ENCODE measurements around the gene DYDC2. TPM values are rescaled to one million over a fixed set of nuclear protein-coding genes. Genes with fewer than 3 reads are reported as not detected.
A peak's percentile ranks its signal among the peaks of the same experiment; 100 is the strongest.

DYDC2 gene
- total RNA-seq, 4 donors from 2014 or later = 2.4 TPM; not detected in 3

GRCh38 chr10:80371467-80371866 lies 14.9 kb downstream of the DYDC2 start:
- Histone ChIP-seq H3K4me1 (no peaks in the 10 kb centered on the region), H3K27ac (no peak overlapping the region), H3K27me3 (no peaks in the 10 kb centered on the region), H3K9me3 (peaks cover 14% of the 10 kb centered on the region), H3K36me3 (no peaks in the 10 kb centered on the region), H3K4me3 (no peak overlapping the region)
- 56% methylated on average over 6 of the region's 6 CpGs for WGBS
- DNase-seq (ENCODE audit: low spot score in 2 of 2) = no peak
- TF ChIP-seq CTCF (IDR thresholded peaks at IDR 0.05) (no peak), POLR2AphosphoS5 (IDR thresholded peaks at IDR 0.05) (no peak), POLR2A (IDR thresholded peaks at IDR 0.05) (no peak), EP300 (IDR thresholded peaks at IDR 0.05) (no peak)

- Histone ChIP-seq H3K4me3 (no peak overlapping the region), H3K4me1 (no peaks in the 10 kb centered on the region), H3K9me3 (peaks cover 5% of the 10 kb centered on the region), H3K27me3 (no peaks in the 10 kb centered on the region), H3K36me3 (no peaks in the 10 kb centered on the region), H3K27ac (no peak overlapping the region)
- TF ChIP-seq CTCF (IDR thresholded peaks at IDR 0.05) (no peak), POLR2AphosphoS5 (IDR thresholded peaks at IDR 0.05) (no peak), EP300 (IDR thresholded peaks at IDR 0.05) (no peak)
- 79% methylated on average over 5 of the region's 5 CpGs for WGBS
- DNase-seq (ENCODE audit: low spot score in 2 of 2) = no peak
Measured at GRCh38 chr10:80372675-80373074, 16.1 kb downstream of the DYDC2 start.

- H3K4me1 ChIP-seq = no peaks in the 10 kb centered on the region
- no peak overlapping the region for H3K27ac ChIP-seq
- no peaks in the 10 kb centered on the region for H3K9me3 ChIP-seq
- H3K27me3 ChIP-seq = no peaks in the 10 kb centered on the region
- 72% methylated on average over 2 of the region's 2 CpGs for WGBS
- TF ChIP-seq EP300 (IDR thresholded peaks at IDR 0.05) (no peak), POLR2A (IDR thresholded peaks at IDR 0.05) (no peak), CTCF (IDR thresholded peaks at IDR 0.05) (no peak), POLR2AphosphoS5 (IDR thresholded peaks at IDR 0.05) (no peak)
- DNase-seq (ENCODE audit: low spot score in 2 of 2) = no peak
- H3K36me3 ChIP-seq = no peaks in the 10 kb centered on the region
- no peak overlapping the region for H3K4me3 ChIP-seq
Measured at GRCh38 chr10:80373502-80373901, 16.9 kb downstream of the DYDC2 start.

GRCh38 chr10:80379701-80380100 lies 23.1 kb downstream of the DYDC2 start:
- TF ChIP-seq EP300 (IDR thresholded peaks at IDR 0.05) = no peak
- Histone ChIP-seq H3K4me3 (no peak overlapping the region), H3K4me1 (no peaks in the 10 kb centered on the region), H3K27ac (no peak overlapping the region), H3K27me3 (no peaks in the 10 kb centered on the region), H3K36me3 (no peaks in the 10 kb centered on the region), H3K9me3 (no peaks in the 10 kb centered on the region)
- 28% methylated on average over 3 of the region's 3 CpGs for WGBS
- DNase-seq (ENCODE audit: low spot score in 2 of 2) = no peak

GRCh38 chr10:80380185-80380584 lies 23.6 kb downstream of the DYDC2 start:
- DNase-seq (ENCODE audit: low spot score in 2 of 2) = no peak
- Histone ChIP-seq H3K9me3 (no peaks in the 10 kb centered on the region), H3K36me3 (no peaks in the 10 kb centered on the region), H3K27me3 (no peaks in the 10 kb centered on the region), H3K4me1 (no peaks in the 10 kb centered on the region), H3K27ac (no peak overlapping the region), H3K4me3 (no peak overlapping the region)
- TF ChIP-seq EP300 (IDR thresholded peaks at IDR 0.05) (no peak), POLR2AphosphoS5 (IDR thresholded peaks at IDR 0.05) (no peak), CTCF (IDR thresholded peaks at IDR 0.05) (no peak), POLR2A (IDR thresholded peaks at IDR 0.05) (no peak)
- WGBS = 88% methylated on average over 4 of the region's 4 CpGs

- Histone ChIP-seq H3K9me3 (no peaks in the 10 kb centered on the region), H3K4me3 (no peak overlapping the region), H3K27ac (no peak overlapping the region), H3K27me3 (no peaks in the 10 kb centered on the region), H3K4me1 (peaks cover 1% of the 10 kb centered on the region), H3K36me3 (no peaks in the 10 kb centered on the region)
- DNase-seq (ENCODE audit: low spot score in 2 of 2) = no peak
- no peak for TF ChIP-seq EP300 (IDR thresholded peaks at IDR 0.05)
- peak; percentile 53 to 54 for TF ChIP-seq CTCF (IDR thresholded peaks at IDR 0.05)
- 11% methylated on average over 4 of the region's 4 CpGs for WGBS
Measured at GRCh38 chr10:80382989-80383388, 26.4 kb downstream of the DYDC2 start.
